Kidney (tissue), 14 donors: ENCODE data around the gene PAFAH1B2. TPM values are rescaled to one million over a fixed set of nuclear protein-coding genes. Genes with fewer than 3 reads are reported as not detected.

Experiments used
- DNase-seq, 5 donors: peaks; one replicate each; pipeline ENCODE4 v3.0.0-alpha.2; 2013 to 2020
- FAIRE-seq: peaks from 2 replicates; lab custom pipeline; 2012; peaks lifted over from hg19 to GRCh38; lab: Jason Lieb, UNC
- H3K27ac ChIP-seq, 2 donors: one replicate each; pipeline ENCODE4 v1.7.0; 2013; ENCODE audit warnings: low read depth in 2 of 2, low read length in 2 of 2, inconsistent platforms in 1 of 2
- H3K27me3 ChIP-seq: one replicate; pipeline ENCODE4 v1.7.1; 2013; ENCODE audit warnings: low read length, inconsistent platforms; ENCODE audit not compliant: control insufficient read depth, insufficient read depth
- H3K36me3 ChIP-seq, 3 donors: one replicate each; pipeline versions ENCODE4 v1.7.0 to v1.7.1; 2013; ENCODE audit warnings: low read length in 3 of 3, control low read depth in 1 of 3, inconsistent platforms in 1 of 3; ENCODE audit not compliant: insufficient read depth in 3 of 3, control insufficient read depth in 2 of 3
- H3K4me1 ChIP-seq, 3 donors: one replicate each; pipeline versions ENCODE4 v1.7.0 to v1.7.1; 2013; ENCODE audit warnings: low read length in 3 of 3, inconsistent platforms in 1 of 3, low read depth in 1 of 3; ENCODE audit not compliant: control insufficient read depth in 2 of 3, insufficient read depth in 2 of 3
- H3K4me3 ChIP-seq, 3 donors: one replicate each; pipeline versions ENCODE4 v1.7.0 to v1.8.1; 2013; ENCODE audit warnings: low read length in 3 of 3, control low read depth in 1 of 3, inconsistent platforms in 1 of 3
- H3K9ac ChIP-seq, 3 donors: one replicate each; pipeline versions ENCODE4 v1.7.0 to v1.7.1; 2013; ENCODE audit warnings: low read length in 3 of 3, control low read depth in 1 of 3, inconsistent platforms in 1 of 3
- H3K9me3 ChIP-seq, 3 donors: one replicate each; pipeline versions ENCODE4 v1.7.0 to v1.7.1; 2013; ENCODE audit warnings: low read length in 3 of 3, control low read depth in 1 of 3, inconsistent platforms in 1 of 3; ENCODE audit not compliant: control insufficient read depth in 2 of 3, insufficient read depth in 1 of 3
- intact Hi-C: fragments of 100-400 bp; cut with DNase I; formaldehyde crosslinking; loops from one replicate; pipeline ENCODE4 v1.11.1; 2022
- polyA plus RNA-seq: library from polyadenylated mRNA; stranded (reverse); fragments of 350-450 nt; fragmentation: Illumina TruSeq; extraction: RNeasy Lipid Tissue Mini Kit (QIAGEN cat#74804); gene quantifications from one replicate; pipeline ENCODE4 v1.2.3, GENCODE V29; 2014; ENCODE audit warnings: low read depth, low replicate concordance; ENCODE audit not compliant: insufficient read depth
- total RNA-seq: library from RNA; stranded (reverse); fragmentation: NEBNext Ultra II Directional; extraction: Animal tissue kit (Norgen Biotek cat#: 25700); gene quantifications from one replicate; pipeline ENCODE4 v1.2.1, GENCODE V29; 2021
- TF ChIP-seq, protein P1 (sequence below): IDR thresholded peaks from 3 replicates; pipeline ENCODE4 v1.5.1; 2012; ENCODE audit warnings: mild to moderate bottlenecking, moderate library complexity, borderline replicate concordance; ENCODE audit not compliant: insufficient read depth; ENCODE audit errors: extremely low read depth
- donor health status: control.
- donor health status: control.
- donor health status: control.
- donor health status: control.
- donor health status: control.
- donor health status: DM: yes; HTN: yes; CAD: no.
- donor health status: Normal renal cell carcinoma (clear cell type).

Gene PAFAH1B2
- total and polyA plus RNA-seq, 2 donors from 2014 or later = 29.4 to 90.2 TPM

- peak; percentile 57 to 89 (median 74) for DNase-seq
- Histone ChIP-seq H3K9ac (peak overlapping the region; percentile 58 to 92 (median 92)), H3K4me3 (peak overlapping the region; percentile 74 to 89 (median 76)), H3K36me3 (no peaks in the 10 kb centered on the region), H3K9me3 (no peaks in the 10 kb centered on the region), H3K27me3 (no peaks in the 10 kb centered on the region), H3K4me1 (peaks cover 15 to 26% (median 21%) of the 10 kb centered on the region in 3 donors), H3K27ac (peak overlapping the region; percentile 95)
- intact Hi-C loops = no loop called here
- TF ChIP-seq, protein P1, sequence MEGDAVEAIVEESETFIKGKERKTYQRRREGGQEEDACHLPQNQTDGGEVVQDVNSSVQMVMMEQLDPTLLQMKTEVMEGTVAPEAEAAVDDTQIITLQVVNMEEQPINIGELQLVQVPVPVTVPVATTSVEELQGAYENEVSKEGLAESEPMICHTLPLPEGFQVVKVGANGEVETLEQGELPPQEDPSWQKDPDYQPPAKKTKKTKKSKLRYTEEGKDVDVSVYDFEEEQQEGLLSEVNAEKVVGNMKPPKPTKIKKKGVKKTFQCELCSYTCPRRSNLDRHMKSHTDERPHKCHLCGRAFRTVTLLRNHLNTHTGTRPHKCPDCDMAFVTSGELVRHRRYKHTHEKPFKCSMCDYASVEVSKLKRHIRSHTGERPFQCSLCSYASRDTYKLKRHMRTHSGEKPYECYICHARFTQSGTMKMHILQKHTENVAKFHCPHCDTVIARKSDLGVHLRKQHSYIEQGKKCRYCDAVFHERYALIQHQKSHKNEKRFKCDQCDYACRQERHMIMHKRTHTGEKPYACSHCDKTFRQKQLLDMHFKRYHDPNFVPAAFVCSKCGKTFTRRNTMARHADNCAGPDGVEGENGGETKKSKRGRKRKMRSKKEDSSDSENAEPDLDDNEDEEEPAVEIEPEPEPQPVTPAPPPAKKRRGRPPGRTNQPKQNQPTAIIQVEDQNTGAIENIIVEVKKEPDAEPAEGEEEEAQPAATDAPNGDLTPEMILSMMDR = no peak
- FAIRE-seq = no peak
Measured at GRCh38 chr11:117097389-117098268, 46.5 kb upstream of the PAFAH1B2 start.

DNA sequence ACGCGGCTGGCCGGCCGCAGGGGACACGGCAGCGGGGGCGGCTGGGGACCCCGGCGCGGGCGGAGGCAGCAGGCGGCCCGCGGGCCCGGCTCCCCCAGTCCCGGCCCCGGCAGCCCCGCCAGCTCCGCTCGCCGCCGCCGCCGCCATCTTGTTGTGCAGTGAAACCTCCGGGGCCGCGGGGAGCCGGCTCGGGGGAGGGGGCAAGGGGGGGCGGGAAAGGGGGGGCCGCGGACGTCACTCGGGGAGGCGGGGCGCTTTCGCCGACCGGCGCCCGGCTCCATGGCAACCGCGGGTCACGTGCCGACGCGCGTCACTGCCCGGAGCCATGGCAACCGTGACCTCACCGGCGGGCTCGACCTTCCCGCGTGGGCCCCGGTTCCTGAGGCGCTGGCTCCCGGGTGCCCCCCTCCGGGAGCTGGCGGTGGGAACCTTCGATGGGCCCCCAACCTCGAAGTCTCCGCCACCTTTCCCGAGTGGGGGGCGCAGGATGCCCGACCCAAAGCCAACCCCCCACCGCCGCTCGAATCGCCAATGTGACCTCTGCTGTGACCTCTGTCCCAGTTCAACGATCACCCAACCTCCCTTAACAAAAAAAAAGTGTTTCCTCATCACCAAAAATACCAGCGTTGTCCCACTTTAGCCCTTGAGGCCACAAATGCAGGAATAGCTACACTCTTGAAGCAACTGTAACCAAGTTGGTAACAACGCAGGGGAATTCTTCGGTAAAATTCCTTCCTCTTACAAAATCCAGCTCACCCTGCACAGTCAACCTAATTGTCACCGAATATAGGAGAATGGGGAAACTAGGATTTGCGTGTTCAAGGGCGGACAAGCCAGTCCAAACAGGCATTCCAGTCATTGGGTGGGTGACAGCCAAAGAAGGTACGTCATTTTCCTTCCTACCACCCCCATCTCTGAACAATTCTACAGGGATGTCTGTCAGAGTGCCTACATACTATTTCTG, 45.5 kb upstream of the PAFAH1B2 start, which contains the start of gene SIK3:
Gene SIK3 (minus strand): TSS at position 160 of the 964 bp plus-strand sequence. CDS start 13 bp downstream, at position 147.
- intact Hi-C loops = no loop called here
- FAIRE-seq = no peak
- H3K4me3 ChIP-seq = peak within 1 kb of the TSS; percentile 76 to 89 (median 86)

GRCh38 chr11:117099696-117100095, 44.4 kb upstream of the PAFAH1B2 start:
- H3K27ac ChIP-seq = peak overlapping the region; percentile 82 to 97
- H3K27me3 ChIP-seq = no peaks in the 10 kb centered on the region
- FAIRE-seq (no peak), DNase-seq (peak in 1 of 5 donors; percentile 15)
- no peaks in the 10 kb centered on the region for H3K9me3 ChIP-seq
- intact Hi-C loops = loop anchor here (10.0 kb wide), 1 partner anchor 225 kb away; no protein-coding TSS in a partner anchor
- H3K36me3 ChIP-seq = no peaks in the 10 kb centered on the region
- peak overlapping the region in 1 of 3 donors; percentile 57 for H3K4me3 ChIP-seq
- peak overlapping the region in 1 of 3 donors; percentile 74 for H3K9ac ChIP-seq
- peaks cover 15 to 18% (median 18%) of the 10 kb centered on the region in 3 donors for H3K4me1 ChIP-seq
- TF ChIP-seq, protein P1 = no peak

More for the DNA sequence above, 45.5 kb upstream of the PAFAH1B2 start, which contains the start of gene SIK3:
- Histone ChIP-seq H3K9ac (peak within 1 kb of the TSS; percentile 80 to 92 (median 92)), H3K4me1 (peaks cover 15 to 18% (median 18%) of the 10 kb centered on the region in 3 donors), H3K9me3 (no peaks in the 10 kb centered on the region), H3K27ac (peak within 1 kb of the TSS; percentile 95 to 97), H3K27me3 (no peaks in the 10 kb centered on the region), H3K36me3 (no peaks in the 10 kb centered on the region)
- peak; percentile 95 to 98 (median 97) for DNase-seq
- TF ChIP-seq, protein P1 = peak; percentile 46
